ENCODE measurements around the gene RICTOR. TPM values are rescaled to one million over a fixed set of nuclear protein-coding genes. Genes with fewer than 3 reads are reported as not detected.

The RICTOR gene
- total RNA-seq, 2 donors from 2014 or later: 18.7 to 25.1 TPM

DNA sequence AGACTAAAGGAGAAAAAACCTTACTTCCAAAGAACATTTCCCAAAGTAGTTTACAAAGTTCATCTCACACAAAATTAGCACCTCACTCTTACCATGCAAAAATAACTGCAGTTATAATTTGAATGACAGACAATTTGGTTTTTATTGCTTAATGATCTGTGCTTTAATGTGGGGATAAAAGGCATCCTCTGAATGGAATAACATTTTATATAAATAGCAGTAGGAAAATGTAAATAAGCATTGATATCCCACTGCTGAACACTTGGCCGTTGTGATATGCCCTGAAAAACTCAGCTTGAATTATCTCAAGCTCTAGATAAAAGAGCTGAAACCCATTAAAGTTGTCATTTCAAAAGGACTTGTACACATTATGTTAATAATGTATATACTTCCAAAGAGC is 135.2 kb downstream of the RICTOR start:
- DNase-seq (ENCODE audit: low spot score): no peak
- H3K36me3 ChIP-seq: peaks cover 58% of the 10 kb centered on the region
- TF ChIP-seq, protein P1, sequence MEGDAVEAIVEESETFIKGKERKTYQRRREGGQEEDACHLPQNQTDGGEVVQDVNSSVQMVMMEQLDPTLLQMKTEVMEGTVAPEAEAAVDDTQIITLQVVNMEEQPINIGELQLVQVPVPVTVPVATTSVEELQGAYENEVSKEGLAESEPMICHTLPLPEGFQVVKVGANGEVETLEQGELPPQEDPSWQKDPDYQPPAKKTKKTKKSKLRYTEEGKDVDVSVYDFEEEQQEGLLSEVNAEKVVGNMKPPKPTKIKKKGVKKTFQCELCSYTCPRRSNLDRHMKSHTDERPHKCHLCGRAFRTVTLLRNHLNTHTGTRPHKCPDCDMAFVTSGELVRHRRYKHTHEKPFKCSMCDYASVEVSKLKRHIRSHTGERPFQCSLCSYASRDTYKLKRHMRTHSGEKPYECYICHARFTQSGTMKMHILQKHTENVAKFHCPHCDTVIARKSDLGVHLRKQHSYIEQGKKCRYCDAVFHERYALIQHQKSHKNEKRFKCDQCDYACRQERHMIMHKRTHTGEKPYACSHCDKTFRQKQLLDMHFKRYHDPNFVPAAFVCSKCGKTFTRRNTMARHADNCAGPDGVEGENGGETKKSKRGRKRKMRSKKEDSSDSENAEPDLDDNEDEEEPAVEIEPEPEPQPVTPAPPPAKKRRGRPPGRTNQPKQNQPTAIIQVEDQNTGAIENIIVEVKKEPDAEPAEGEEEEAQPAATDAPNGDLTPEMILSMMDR (IDR thresholded peaks at IDR 0.05): no peak
- no peak overlapping the region for H3K4me3 ChIP-seq
- H3K4me1 ChIP-seq: no peaks in the 10 kb centered on the region
- H3K9me3 ChIP-seq: no peaks in the 10 kb centered on the region
- no peaks in the 10 kb centered on the region for H3K27me3 ChIP-seq
- no peak overlapping the region for H3K27ac ChIP-seq

DNA sequence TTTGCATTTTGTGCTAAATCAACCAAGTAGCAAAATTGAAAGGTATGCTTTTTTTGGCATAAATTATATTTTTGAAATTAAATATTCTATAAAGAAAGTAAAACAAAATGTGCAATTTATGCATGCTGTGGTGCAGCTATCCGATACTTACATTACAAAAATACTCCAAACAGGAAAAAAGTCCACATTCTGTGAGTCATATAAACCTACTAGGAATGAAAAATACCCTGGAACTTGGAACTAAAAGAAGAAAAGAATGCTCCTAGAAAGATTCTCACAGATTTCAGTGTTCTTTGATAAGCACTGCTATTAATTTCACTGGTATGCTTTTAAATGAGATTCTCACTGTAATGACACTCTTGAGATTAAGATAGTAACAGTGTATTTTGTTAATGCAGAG is 135.8 kb downstream of the RICTOR start:
- Histone ChIP-seq H3K4me3 (no peak overlapping the region), H3K4me1 (no peaks in the 10 kb centered on the region), H3K36me3 (peaks cover 52% of the 10 kb centered on the region), H3K27ac (no peak overlapping the region), H3K9me3 (no peaks in the 10 kb centered on the region), H3K27me3 (no peaks in the 10 kb centered on the region)
- TF ChIP-seq, protein P1 (IDR thresholded peaks at IDR 0.05): no peak
- no peak for DNase-seq (ENCODE audit: low spot score)

DNA sequence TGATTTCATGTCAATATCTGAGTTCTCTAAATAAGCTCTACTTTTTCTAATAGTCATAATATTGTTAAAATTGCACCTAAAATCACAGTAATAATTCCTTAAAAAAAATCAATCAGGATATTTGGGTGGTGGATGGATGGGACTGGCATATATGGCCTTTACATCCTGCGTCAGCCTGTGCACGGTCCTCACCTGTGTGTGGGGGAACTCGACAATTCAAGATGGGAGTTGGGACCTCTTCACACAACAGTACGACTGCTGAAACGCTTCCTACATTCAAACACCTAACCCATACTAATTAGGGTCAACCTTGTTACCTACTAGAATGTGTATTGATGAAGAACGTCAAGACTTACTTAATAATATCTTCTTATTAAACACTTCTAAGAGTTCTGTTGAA is 137.9 kb downstream of the RICTOR start:
- no peak overlapping the region for H3K4me3 ChIP-seq
- TF ChIP-seq, protein P1 (IDR thresholded peaks at IDR 0.05): no peak
- H3K36me3 ChIP-seq: peaks cover 36% of the 10 kb centered on the region
- no peaks in the 10 kb centered on the region for H3K27me3 ChIP-seq
- no peaks in the 10 kb centered on the region for H3K9me3 ChIP-seq
- H3K4me1 ChIP-seq: no peaks in the 10 kb centered on the region
- DNase-seq (ENCODE audit: low spot score): no peak
- no peak overlapping the region for H3K27ac ChIP-seq

DNA sequence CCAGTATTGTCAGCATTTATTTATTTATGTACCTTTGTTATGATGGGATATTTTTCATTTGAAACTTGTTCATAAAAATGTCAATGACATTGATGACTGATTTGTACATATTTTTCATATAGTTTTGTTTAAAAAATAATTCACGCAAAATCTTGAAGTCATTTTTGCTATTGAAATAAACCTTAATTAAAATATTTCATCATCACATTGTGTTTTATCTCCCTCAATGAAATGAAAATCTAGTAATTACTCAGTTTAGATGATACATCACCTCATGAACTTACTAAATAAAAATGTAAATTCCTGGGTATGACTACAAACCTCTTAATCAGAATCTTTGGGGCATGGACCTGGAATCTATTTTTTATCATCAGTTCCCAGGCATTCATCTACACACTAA is 138.8 kb downstream of the RICTOR start:
- no peaks in the 10 kb centered on the region for H3K27me3 ChIP-seq
- no peak for DNase-seq (ENCODE audit: low spot score)
- no peak overlapping the region for H3K27ac ChIP-seq
- no peaks in the 10 kb centered on the region for H3K4me1 ChIP-seq
- peaks cover 32% of the 10 kb centered on the region for H3K36me3 ChIP-seq
- no peak overlapping the region for H3K4me3 ChIP-seq
- TF ChIP-seq, protein P1 (IDR thresholded peaks at IDR 0.05): no peak
- no peaks in the 10 kb centered on the region for H3K9me3 ChIP-seq

DNA sequence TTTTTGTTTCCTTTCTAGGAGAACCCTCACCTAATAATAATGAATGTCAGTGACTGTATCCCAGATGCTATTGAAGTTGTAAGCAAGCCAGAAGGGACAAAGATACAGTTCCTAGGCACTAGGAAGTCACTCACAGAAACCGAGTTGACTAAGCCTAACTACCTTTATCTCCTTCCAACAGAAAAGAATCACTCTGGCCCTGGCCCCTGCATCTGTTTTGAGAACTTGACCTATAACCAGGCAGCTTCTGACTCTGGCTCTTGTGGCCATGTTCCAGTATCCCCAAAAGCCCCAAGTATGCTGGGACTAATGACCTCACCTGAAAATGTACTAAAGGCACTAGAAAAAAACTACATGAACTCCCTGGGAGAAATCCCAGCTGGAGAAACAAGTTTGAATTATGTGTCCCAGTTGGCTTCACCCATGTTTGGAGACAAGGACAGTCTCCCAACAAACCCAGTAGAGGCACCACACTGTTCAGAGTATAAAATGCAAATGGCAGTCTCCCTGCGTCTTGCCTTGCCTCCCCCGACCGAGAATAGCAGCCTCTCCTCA is 141.3 kb downstream of the RICTOR start:
- Histone ChIP-seq H3K9me3 (no peaks in the 10 kb centered on the region), H3K4me1 (no peaks in the 10 kb centered on the region), H3K36me3 (peaks cover 25% of the 10 kb centered on the region), H3K4me3 (no peak overlapping the region), H3K27me3 (no peaks in the 10 kb centered on the region), H3K27ac (no peak overlapping the region)
- DNase-seq (ENCODE audit: low spot score): no peak
- TF ChIP-seq, protein P1 (IDR thresholded peaks at IDR 0.05): no peak

DNA sequence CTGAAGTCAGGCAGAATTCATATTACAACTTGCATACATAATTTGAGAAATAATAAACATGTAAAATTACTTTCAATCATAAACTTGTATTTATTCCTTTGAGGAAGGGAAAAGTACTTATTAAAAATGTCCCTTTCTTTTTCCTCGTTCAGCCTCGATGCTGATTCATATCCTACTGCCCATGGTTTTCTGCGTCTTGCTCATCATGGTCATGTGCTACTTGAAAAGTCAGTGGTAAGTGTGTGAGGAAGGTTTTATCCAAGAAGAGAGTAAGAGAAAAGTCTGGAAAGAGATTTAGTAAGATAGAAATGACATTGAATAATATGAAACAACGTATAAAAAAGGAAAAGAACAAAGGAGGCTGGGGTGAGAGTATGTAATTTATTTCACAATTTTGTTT is 142.5 kb downstream of the RICTOR start:
- H3K36me3 ChIP-seq: peaks cover 20% of the 10 kb centered on the region

More for the DNA sequence above, 142.5 kb downstream of the RICTOR start:
- no peaks in the 10 kb centered on the region for H3K27me3 ChIP-seq
- H3K9me3 ChIP-seq: no peaks in the 10 kb centered on the region
- H3K4me3 ChIP-seq: no peak overlapping the region
- TF ChIP-seq, protein P1 (IDR thresholded peaks at IDR 0.05): no peak
- DNase-seq (ENCODE audit: low spot score): no peak
- no peaks in the 10 kb centered on the region for H3K4me1 ChIP-seq
- H3K27ac ChIP-seq: no peak overlapping the region
